HG03025 (cell line): ENCODE data around the gene MBD3.
A peak's percentile ranks its signal among the peaks of the same experiment; 100 is the strongest.

Experiments
- ATAC-seq: cut with Tn5 transposase; IDR thresholded peaks from one replicate; pipeline ENCODE4 v1.9.1; 2021; ENCODE audit warnings: mild to moderate bottlenecking, moderate library complexity; ENCODE audit not compliant: unreplicated experiment, low FRiP score

The MBD3 gene

GRCh38 chr19:1620502-1620901 is 27.8 kb upstream of the MBD3 start:
- no peak for ATAC-seq

GRCh38 chr19:1619703-1620102 is 27.0 kb upstream of the MBD3 start:
- ATAC-seq = no peak

- ATAC-seq = no peak
These were observed 26.4 kb upstream of the MBD3 start for GRCh38 chr19:1619094-1619439.

- ATAC-seq = no peak
These were observed 25.8 kb upstream of the MBD3 start for GRCh38 chr19:1618157-1619093.

- ATAC-seq = no peak
These were observed 24.2 kb upstream of the MBD3 start for GRCh38 chr19:1616875-1617274.

- no peak for ATAC-seq
These were observed 23.7 kb upstream of the MBD3 start for GRCh38 chr19:1616396-1616795.

- no peak for ATAC-seq
These were observed 22.6 kb upstream of the MBD3 start for GRCh38 chr19:1615156-1615765.

- ATAC-seq = no peak
These were observed 21.3 kb upstream of the MBD3 start for GRCh38 chr19:1613808-1614570.

GRCh38 chr19:1613146-1613545 is 20.5 kb upstream of the MBD3 start:
- no peak for ATAC-seq

GRCh38 chr19:1612114-1613086 is 19.7 kb upstream of the MBD3 start:
- no peak for ATAC-seq

GRCh38 chr19:1611353-1611752 is 18.7 kb upstream of the MBD3 start:
- no peak for ATAC-seq

- ATAC-seq = no peak
These were observed 17.9 kb upstream of the MBD3 start for GRCh38 chr19:1610579-1610978.

- no peak for ATAC-seq
These were observed 17.2 kb upstream of the MBD3 start for GRCh38 chr19:1609680-1610474.

- no peak for ATAC-seq
These were observed 16.4 kb upstream of the MBD3 start for GRCh38 chr19:1609103-1609396.

- ATAC-seq = no peak
These were observed 15.9 kb upstream of the MBD3 start for GRCh38 chr19:1608359-1609102.

GRCh38 chr19:1606138-1606651 is 13.5 kb upstream of the MBD3 start:
- peak; percentile 4 for ATAC-seq

GRCh38 chr19:1605236-1606137 is 12.8 kb upstream of the MBD3 start, which contains the start of gene UQCR11:
Gene UQCR11 (minus strand): TSS chr19:1605462. CDS start chr19:1605409, 53 bp downstream.
- peak; percentile 69 for ATAC-seq
